Glutamatergic neuron (in vitro differentiated cells): ENCODE results near the gene ARHGEF11. TPM values are rescaled to one million over a fixed set of nuclear protein-coding genes. Genes with fewer than 3 reads are reported as not detected.

ENCODE experiments used
- DNase-seq: peaks from one replicate; pipeline ENCODE4 v3.0.0; 2022
- H3K27ac Mint-ChIP-seq: one replicate; pipeline ENCODE4 v1.8.0; 2020; ENCODE audit warnings: mild to moderate bottlenecking, mixed read lengths, inconsistent platforms; ENCODE audit not compliant: unreplicated experiment
- H3K27me3 Mint-ChIP-seq: one replicate; pipeline ENCODE4 v1.8.0; 2020; ENCODE audit warnings: mild to moderate bottlenecking, moderate library complexity, mixed read lengths, inconsistent platforms; ENCODE audit not compliant: unreplicated experiment
- H3K36me3 Mint-ChIP-seq: one replicate; pipeline ENCODE4 v1.8.0; 2020; ENCODE audit warnings: mild to moderate bottlenecking, mixed read lengths, inconsistent platforms; ENCODE audit not compliant: unreplicated experiment
- H3K4me1 Mint-ChIP-seq: one replicate; pipeline ENCODE4 v1.8.0; 2020; ENCODE audit warnings: mild to moderate bottlenecking, low read depth, mixed read lengths, inconsistent platforms; ENCODE audit not compliant: unreplicated experiment
- H3K4me3 Mint-ChIP-seq: one replicate; pipeline ENCODE4 v1.8.0; 2020; ENCODE audit warnings: mild to moderate bottlenecking, mixed read lengths, inconsistent platforms; ENCODE audit not compliant: unreplicated experiment
- H3K9me3 Mint-ChIP-seq: one replicate; pipeline ENCODE4 v1.8.0; 2020; ENCODE audit warnings: mild to moderate bottlenecking, moderate library complexity, mixed read lengths, inconsistent platforms; ENCODE audit not compliant: unreplicated experiment
- CTCF ChIP-seq: fragments of 200-600 bp; sonication (generic); IDR thresholded peaks from one replicate; pipeline ENCODE4 v1.5.0; 2021; ENCODE audit not compliant: partially characterized antibody, unreplicated experiment
- total RNA-seq: library from RNA; stranded (reverse); fragmentation: NEBNext Ultra II Directional; extraction: Animal tissue kit (Norgen Biotek cat#: 25700); gene quantifications from one replicate; pipeline ENCODE4 v1.2.1, GENCODE V29; 2021; ENCODE audit not compliant: unreplicated experiment

The ARHGEF11 gene
- total RNA-seq, 1 donor from 2014 or later = 40.5 TPM

GRCh38 chr1:156958247-156958714 is 87.3 kb downstream of the ARHGEF11 start:
- peaks cover 4% of the 10 kb centered on the region for H3K9me3 Mint-ChIP-seq
- H3K27me3 Mint-ChIP-seq = peaks cover 3% of the 10 kb centered on the region
- DNase-seq = no peak
- TF ChIP-seq CTCF = no peak
- no peaks in the 10 kb centered on the region for H3K36me3 Mint-ChIP-seq
- H3K27ac Mint-ChIP-seq = no peak overlapping the region
- H3K4me1 Mint-ChIP-seq = no peaks in the 10 kb centered on the region
- H3K4me3 Mint-ChIP-seq = no peak overlapping the region

- H3K27me3 Mint-ChIP-seq = peaks cover 3% of the 10 kb centered on the region
- H3K9me3 Mint-ChIP-seq = peaks cover 4% of the 10 kb centered on the region
- TF ChIP-seq CTCF = no peak
- no peaks in the 10 kb centered on the region for H3K4me1 Mint-ChIP-seq
- H3K4me3 Mint-ChIP-seq = no peak overlapping the region
- H3K27ac Mint-ChIP-seq = no peak overlapping the region
- DNase-seq = no peak
- H3K36me3 Mint-ChIP-seq = no peaks in the 10 kb centered on the region
These were observed 87.9 kb downstream of the ARHGEF11 start for GRCh38 chr1:156957634-156958033.

GRCh38 chr1:156956333-156956732 is 89.2 kb downstream of the ARHGEF11 start:
- Mint-ChIP-seq H3K9me3 (peaks cover 4% of the 10 kb centered on the region), H3K36me3 (no peaks in the 10 kb centered on the region), H3K27ac (no peak overlapping the region), H3K4me3 (no peak overlapping the region), H3K27me3 (peaks cover 5% of the 10 kb centered on the region), H3K4me1 (no peaks in the 10 kb centered on the region)
- no peak for TF ChIP-seq CTCF
- DNase-seq = no peak

- peaks cover 5% of the 10 kb centered on the region for H3K27me3 Mint-ChIP-seq
- no peak for DNase-seq
- peaks cover 2% of the 10 kb centered on the region for H3K9me3 Mint-ChIP-seq
- no peak for TF ChIP-seq CTCF
- H3K27ac Mint-ChIP-seq = no peak overlapping the region
- no peaks in the 10 kb centered on the region for H3K36me3 Mint-ChIP-seq
- H3K4me1 Mint-ChIP-seq = no peaks in the 10 kb centered on the region
- H3K4me3 Mint-ChIP-seq = no peak overlapping the region
These were observed 92.0 kb downstream of the ARHGEF11 start for GRCh38 chr1:156953571-156953970.

GRCh38 chr1:156951371-156951770 is 94.2 kb downstream of the ARHGEF11 start:
- peaks cover 5% of the 10 kb centered on the region for H3K27me3 Mint-ChIP-seq
- H3K36me3 Mint-ChIP-seq = peaks cover 2% of the 10 kb centered on the region
- no peaks in the 10 kb centered on the region for H3K4me1 Mint-ChIP-seq
- no peak overlapping the region for H3K4me3 Mint-ChIP-seq
- no peak overlapping the region for H3K27ac Mint-ChIP-seq
- no peak for TF ChIP-seq CTCF
- DNase-seq = no peak
- peaks cover 2% of the 10 kb centered on the region for H3K9me3 Mint-ChIP-seq
